PC-3 (cell line): ENCODE measurements around the gene DEFB116.

Source experiments
- CTCF ChIP-seq: fragments of 300-600 bp; sonication (generic); conservative IDR thresholded peaks from 2 replicates; pipeline ENCODE4 v1.5.1; 2017; ENCODE audit warnings: antibody characterized with exemption, low read depth, mild to moderate bottlenecking, low read length
- EZH2phosphoT487 ChIP-seq: fragments of 300-600 bp; sonication (generic); IDR thresholded peaks from 2 replicates; pipeline ENCODE4 v1.6.1; 2018; ENCODE audit warnings: mild to moderate bottlenecking, antibody characterized with exemption, low read length, borderline replicate concordance

- TF ChIP-seq CTCF (no peak), EZH2phosphoT487 (no peak)
Measured at GRCh38 chr20:31274441-31274840, 33.9 kb downstream of the DEFB116 start.
